ENCODE results near the gene ANKS1B.
"Not testable (repeated sequence)": the region's sequence is repeated elsewhere in the genome, so short reads cannot be mapped to it uniquely, and the experiment has no call there.

Gene ANKS1B

DNA sequence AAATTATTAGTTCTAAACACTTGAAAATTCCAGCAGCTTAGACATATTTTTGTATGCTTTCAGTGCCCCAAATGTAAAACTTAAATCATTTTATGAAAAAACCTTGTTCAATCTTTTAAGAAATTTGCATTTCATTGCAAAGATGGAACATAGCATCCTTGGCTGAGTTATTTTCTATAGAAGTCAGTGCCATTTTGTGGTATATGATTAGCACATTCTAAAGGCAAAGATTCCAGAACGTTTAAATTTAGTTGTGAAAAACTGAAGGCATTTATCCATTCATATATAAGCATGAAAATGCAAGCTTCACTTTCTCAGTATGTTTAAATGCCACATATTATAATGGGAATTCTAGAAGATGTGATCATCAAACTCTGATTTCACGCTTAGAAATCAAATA, 1007.5 kb downstream of the ANKS1B start:
- no peak for DNase-seq

DNA sequence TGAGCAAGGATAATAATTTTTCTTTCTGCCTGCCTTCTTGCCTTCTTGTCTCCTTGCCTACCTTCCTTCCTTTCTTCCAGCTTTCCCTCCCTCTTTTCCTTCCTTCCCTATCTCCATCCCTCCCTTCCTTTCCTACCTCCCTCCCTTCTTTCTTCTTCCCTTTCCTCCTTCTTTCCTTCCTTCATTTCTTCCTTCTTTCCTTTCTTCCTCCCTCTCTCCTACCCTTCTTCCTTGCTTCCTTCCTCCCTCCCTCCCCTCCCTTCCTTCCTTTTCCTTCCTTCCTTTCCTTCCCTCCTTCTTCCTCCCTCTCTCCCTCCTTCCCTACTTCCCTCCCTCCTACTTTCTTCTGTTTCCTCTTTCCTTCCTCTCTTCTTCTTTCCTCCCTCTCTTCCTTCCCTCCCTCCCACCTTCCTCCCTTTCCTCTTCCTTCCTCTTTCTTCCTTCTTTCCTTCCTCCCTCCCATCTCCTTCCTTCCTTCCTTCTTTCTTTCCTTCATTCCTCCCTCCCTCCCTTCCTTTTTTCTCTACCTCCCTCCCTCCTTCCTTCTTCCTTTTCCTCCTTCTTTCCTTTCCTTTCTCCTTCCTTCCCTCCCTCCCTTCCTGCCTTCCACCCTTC, 1009.9 kb downstream of the ANKS1B start:
- no peak for DNase-seq

DNA sequence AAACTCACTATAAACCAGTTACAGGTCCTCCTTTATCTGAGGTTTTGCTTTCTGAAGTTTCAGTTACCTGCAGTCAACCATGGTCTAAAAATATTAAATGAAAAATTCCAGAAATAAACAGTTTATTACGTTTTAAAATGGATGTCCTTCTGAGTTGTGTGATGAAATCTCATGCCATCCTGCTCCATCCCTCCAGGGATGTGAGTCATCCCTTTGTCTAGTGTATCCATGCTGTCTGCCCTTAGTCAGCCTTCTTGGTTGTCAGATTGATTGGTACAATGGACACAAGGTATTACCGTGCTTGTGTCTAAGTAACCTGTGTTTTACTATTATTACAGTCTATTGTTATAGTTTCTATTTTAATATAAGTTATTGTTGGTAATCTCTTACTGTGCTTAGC, 1011.3 kb downstream of the ANKS1B start:
- no peak for DNase-seq

DNA sequence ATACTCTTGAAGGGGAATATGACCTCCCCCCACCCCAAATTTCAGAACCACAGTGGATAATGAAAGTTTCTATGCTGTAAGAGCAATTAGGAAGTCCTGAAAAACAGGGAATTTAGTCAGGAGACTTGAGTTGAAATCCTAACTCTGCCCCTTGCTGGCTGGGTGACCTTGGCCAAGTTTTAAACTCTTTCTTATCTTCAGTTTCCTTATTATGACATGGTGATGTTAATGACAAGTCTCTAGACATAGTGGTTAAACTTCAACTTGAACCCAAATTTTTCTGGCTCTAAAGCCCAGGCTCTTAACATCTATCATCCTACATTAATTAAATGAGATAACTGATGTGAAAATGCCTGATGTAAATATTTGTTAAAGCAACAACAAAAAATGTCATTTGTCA, 1013.8 kb downstream of the ANKS1B start:
- no peak for DNase-seq

DNA sequence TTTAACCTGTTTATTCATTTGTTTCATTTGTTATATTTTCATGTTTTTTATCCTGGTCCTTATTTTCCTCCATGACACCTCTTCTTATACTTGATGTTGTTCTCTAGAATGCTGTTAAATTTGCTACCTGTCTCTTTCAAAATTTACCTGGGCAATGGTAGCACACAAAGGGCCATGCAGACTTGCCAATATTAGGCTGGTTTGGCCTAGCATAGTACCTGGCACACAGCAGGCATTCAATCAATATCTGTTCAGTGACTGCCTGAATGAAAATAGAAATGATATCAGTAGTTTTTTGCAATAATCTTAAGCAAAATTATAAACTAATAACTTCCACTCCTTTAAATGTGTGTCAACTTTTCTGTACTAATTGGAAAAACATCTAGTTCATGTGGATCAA, 1014.5 kb downstream of the ANKS1B start:
- no peak for DNase-seq

DNA sequence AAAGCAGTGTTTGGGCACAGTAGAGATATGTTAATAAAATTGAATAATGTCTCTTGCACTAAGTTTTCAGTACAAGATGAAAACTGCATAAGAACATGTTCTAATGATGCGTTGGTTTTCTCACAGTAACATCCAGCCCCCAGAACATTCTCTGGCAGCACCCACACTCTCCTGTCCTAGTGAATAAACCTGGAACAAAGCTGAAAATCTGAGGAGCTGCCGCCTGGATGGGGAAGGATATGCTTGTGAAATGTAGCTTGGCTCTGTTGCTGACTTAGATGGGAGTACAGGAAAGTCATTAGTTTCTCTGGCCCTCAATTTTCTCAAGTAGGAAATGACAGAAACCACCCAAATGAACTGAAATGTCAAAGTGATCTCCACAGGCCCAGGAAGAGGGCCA, 1015.8 kb downstream of the ANKS1B start:
- DNase-seq: no peak

DNA sequence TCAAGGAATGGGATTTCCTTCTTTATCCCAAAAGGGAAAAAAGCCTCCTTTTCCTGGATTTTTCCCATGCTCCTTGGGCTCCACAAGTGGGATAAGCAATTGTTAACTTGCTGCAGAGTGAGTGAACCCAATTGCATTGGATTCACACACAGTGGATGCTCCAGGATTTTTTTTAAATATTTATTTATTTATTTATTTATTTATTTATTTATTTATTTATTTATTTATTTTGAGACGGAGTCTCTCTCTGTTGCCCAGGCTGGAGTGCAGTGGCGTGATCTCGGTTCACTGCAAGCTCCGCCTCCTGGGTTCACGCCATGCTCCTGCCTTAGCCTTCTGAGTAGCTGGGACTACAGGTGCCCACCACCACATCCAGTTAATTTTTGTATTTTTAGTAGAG, 1027.6 kb downstream of the ANKS1B start:
- DNase-seq: not testable (repeated sequence)

DNA sequence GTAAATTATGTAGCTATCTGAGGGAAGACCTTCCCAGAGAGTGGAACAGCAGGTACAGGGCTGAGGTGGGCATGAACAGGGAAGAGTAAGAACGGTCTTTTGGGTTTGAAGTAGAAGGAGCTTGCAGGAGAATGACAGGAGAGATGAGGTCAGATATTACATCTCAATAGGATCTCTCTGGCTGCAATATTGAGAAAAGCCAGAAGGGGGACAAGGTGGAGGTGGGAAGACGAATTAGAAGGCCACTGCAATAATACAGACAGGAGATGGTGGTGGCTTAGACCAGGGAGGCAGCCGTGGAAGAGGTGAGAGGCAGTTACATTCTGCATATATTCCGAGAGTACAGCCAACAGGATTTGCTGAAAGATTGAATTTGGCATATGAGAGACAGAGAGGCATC, 1029.5 kb downstream of the ANKS1B start:
- DNase-seq: peak; percentile 48

DNA sequence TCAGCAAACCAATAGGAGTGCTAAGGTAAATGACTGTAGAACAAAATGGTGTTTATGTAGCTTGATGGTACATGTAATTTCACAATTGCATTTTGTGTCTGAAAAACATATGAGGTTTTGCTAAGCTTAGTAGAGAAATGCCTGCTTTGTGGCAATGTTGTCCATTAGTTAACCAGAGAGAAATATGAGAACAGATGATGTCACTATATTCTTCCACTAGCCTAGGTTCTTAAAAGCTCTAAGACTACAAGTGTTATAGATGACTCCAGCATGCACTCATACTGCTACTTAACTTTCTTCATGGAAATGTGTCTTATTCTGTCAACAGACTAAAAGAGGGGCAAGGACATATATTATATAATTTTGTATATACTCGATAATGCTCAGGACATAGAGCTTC, 1030.2 kb downstream of the ANKS1B start:
- no peak for DNase-seq

DNA sequence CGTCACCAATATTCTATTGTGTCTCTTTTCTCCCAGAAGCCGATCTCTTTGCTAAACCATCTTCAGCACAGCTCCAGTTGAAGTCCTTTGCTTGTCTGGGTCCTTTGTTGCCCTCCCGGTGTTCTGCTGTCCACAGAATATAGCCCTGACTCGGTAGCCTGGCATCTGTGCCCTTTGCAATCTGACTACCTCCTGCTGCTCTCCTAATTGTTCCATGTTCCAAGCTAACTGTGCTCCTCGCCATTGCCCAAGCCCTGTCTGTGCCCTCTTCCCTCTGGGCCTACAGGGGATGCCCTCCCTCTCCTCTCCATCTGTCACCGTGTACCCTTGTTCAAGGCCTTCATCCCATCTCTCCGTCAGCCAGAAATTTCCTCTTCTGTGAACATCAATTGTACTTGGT, 1033.3 kb downstream of the ANKS1B start:
- DNase-seq: no peak

DNA sequence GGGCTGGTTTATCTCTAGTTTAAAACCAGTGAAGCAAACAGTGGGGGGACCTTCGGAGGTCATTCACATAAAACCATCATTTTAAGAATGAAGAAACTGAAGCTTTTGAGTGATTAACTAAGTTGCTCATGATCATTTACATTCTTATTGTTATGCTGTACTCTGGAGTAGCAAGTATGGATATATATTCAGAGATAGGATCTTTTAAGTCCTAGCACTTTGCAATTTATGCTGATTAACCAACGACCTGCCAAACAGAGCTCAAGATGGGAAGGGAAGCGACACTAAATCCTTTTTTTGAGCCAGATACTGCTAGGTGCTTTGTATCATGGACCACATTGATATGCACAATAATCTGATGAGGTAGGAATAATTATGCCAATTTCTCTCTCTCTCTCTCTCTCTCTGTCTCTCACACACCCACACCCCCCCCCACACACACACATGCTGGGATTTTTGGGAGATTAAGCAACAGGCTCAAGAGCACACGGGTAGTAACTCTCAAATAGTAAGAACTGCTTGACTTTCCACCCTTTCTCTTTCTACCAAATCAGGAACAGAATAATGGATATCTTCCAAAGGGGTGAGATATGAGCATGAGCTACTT, 1036.3 kb downstream of the ANKS1B start:
- no peak for DNase-seq

DNA sequence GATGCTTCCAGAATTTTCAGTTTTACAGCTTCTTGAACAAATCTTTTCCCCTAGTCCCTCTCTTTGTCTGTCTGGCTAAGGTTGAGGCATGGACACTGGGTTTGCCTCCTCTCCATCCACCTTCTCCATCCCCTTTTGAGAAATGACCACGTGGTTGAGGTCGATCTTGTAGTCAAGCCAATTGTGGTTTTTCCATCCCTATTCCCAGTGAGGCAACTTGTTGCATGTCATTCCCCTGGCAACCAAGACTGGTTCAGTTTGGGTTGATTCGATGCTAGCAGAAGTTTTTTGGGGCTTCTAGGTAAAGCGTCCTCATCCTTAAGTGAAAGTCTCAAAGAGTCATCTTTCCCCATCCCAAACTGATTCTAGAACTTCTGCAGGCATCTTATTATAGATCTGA, 1038.9 kb downstream of the ANKS1B start:
- no peak for DNase-seq

DNA sequence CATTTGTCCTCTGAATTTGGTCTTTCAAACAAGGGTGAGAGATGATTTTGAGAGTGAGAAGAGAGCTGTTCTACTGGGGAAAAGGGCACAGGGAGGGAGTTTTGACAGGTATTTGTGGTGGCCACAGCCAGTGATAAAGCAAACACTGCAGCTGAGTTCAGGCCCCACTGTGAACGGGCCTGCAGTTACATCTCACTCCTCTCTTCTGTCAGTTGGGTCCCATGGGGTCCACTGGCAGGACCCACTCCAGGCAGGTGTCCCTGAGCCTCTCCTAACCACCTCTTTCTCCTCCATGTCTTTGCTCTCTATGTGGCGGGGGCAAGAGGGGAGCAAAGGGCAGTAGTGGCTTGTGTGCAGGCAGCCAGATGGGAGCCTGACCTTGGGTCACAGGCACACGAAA, 1044.8 kb downstream of the ANKS1B start:
- DNase-seq: no peak

DNA sequence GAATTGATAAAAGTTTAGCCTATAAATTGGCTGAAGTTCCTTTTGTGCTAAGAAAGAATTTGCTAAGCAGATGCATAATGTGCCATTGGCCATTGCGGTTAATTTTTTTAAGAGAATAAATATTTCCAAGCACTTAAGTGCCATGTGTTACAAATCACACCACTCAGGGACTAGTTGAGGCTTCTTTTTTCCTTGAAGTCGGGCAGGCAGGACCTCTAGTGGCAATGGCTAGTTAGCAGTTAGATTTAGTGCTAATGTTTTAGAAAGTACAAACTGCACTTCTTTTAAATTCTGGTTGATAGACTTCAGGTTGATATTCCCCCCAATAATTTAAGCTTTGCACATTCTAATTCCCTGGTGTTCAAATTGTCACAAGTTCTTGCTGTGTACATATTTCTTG, 1045.4 kb downstream of the ANKS1B start:
- peak; percentile 22 for DNase-seq

DNA sequence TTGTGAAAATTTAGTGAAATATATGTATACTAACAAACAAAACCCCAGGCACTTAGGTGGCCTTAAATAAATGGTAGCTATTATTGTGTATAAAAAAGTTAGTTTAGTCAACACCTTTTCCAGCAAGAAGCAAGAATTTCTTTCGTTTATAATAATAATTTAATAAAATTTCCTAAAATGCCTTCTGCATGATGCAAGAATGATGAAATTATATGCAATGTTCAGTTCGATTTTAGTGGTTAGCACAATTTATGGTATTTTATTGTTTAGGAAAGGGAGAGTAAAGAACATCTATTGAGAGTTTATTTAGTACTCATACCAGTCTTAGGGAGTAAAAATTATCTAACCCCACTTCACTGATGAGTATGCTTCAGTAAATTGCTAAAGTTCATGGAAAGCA, 1048.9 kb downstream of the ANKS1B start:
- no peak for DNase-seq

DNA sequence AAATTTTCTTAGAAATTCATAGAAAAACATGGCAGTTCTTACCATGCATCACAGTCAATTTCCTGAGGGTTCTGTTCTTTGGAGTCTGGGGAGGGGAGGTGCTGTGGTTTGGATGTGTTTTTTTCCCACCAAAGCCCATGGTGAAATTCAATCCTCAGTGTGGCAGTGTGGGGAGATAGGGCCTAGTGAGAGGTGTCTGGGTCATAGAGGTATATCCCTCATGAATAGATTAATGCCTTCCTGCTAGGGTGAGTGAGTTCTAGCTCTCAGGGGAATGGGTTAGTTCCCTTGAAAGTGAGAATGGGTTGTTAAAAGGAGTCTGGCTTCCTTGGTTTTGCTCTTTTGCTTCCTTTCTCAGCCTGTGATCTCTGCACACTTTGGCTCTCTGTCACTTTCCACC, 1061.9 kb downstream of the ANKS1B start:
- DNase-seq: no peak

DNA sequence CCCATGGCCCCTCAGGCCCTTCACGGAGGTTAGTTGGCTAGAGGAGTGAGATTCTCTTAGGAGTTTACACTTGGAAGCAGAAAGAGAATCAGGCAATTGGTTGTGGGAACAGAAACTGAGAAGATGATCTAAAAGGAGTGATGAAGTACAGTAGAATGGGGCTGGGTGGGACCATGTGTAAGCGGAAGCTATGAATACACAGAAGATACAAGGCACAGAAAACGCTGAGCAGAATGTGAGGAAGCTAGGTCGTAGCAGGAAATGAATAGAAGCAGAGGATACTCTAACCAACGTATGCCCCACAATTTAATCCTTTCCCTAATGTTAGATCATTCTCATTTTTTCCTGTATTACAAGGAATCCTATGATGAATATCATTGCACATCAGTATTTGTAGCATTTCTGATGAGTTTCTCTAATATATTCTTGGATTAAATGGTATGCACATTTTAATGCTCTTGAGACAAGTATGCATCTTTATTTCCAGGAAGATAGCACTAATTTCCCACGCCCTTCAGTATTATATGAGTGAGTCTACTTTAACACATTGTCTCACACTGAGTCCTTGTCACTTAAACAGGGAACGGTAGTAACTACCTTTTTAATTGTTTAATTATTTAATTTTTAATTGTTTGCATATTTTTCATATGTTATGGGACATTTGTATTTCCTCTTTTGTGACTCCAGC, 1066.4 kb downstream of the ANKS1B start:
- no peak for DNase-seq

DNA sequence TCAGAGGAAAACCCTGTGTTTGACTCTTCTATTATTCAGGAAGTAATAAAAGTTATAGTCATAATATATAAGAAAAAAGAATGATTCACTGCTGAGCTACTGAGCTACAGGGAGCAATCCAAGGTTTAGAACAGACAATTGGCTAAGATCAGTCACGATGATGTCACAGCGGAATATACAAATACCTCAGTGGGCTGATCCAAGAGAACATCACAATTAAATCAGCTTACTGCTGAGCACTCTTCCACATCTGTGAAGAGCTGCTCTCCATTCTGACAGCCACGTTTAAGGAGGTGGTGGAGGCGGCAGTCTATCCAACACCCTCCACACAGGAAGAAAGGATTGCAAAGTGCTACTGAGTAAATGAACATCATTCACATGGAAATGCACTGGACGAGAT, 1068.6 kb downstream of the ANKS1B start:
- no peak for DNase-seq

DNA sequence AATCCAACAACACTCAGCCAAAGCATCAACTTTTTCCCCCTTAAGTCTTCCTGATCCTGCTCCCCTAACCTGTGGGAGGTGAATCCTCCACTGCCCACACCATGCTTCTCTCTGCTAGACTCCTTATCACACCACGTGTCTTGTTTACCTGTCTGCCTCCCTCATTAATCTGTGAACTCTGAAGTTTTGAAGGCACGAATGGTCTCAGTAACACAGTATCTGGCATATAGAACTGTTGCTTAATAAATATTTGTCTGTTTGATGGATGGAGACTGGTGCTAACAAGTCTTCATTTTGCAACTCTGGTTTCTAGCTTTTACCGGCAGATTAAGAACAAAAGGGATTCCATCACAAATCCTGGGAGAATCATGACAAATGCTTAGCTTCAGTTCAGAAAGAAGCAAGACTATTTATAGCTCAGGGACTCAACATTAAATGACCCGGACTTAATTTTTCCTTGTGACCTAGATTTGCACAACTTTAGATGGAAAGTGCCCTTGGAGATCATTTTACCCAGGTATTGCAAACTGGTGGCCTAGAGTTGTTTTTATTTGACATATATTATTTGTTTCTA, 1072.2 kb downstream of the ANKS1B start:
- no peak for DNase-seq

DNA sequence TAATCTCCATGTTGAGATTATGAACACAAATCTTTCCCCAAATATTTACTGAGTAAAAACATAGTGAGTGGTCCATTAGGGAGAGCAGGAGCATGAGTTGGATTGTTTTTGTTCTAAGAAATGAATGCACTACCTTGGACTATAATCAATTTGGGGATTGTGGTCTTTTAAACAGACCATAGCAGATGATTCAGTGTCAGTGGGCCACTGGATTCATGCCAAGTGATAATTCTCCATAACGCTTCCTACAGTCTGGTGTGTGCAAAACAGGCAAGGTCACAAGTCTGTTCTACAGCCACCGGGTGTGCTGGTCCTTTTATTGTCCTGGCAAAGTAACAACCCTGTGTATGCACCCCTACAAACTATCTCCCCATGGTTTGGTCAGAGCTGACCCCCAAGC, 1073.3 kb downstream of the ANKS1B start:
- DNase-seq: no peak

DNA sequence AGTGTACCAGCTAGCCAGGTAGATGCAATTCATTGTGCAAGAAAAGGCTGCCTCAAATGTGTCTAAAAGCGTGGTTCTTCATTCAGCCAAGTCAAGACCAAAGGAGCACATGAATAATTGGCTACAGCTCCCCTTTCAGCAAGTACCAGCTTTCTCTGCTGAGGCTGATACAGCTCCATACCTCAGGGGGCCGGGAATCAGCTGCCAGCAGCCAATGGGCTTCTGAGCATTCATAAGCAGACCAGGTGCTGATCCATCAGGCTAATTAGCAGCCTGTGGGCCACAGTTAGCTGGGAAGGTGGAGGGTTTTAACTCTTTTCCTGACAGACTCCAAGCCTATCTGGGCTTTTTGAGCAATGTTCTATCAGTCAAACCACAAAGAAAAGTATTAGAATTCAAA, 1075.0 kb downstream of the ANKS1B start:
- DNase-seq: no peak

DNA sequence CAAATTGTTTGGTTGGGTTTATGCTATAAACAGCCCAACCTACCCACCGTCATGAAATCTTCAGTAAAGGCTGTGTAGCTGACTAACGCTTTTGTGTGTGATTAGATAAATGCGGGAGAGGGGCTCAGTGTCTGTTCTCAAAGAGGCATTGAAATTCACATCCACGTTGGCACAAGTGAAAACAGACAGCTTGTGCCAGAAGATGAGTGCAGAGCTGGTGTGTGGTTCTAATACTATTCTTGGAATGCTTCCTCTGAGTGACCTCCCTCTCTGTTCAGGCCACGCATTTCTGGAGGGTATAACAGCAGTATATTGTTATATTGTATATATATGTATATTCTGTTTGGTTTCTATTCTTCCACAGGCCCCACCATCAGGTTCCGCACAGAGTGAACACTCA, 1075.9 kb downstream of the ANKS1B start:
- no peak for DNase-seq

DNA sequence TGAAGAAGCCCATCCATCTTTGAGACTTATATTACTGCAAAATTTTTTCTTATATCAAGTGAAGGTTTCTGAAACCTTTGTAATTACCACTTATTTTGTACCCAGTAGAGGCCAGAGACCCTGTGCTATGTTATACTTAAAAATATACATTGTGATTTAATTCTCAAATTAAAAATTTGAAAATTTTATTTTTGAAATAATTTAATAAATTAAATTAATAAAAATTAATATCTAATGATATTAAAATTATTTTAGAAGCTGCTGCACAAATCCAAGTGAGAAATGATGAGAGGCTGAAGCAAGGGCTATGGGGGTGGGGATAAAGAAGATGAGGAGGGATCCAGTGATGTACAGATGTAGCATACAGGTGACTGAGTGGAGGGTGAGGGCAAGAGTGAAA, 1080.9 kb downstream of the ANKS1B start:
- DNase-seq: no peak

DNA sequence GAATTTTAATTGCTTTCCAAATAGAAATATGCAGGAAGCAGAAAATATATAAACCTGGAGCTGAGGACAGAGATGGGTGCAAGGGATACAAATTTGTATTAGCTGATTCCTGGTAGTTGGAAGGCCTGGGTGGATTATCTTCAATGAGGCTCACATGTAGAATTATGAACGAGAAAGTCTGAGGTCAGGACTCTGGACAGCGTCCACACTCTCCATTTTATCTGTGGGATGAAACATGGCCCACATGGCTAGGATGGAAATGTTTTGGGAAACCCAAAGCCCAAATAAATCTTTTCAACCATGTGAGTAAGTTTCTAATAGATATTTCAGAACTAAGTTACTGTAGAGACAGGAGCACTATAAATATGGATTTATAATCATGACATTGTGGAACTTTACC, 1083.5 kb downstream of the ANKS1B start:
- DNase-seq: no peak
